Retinal pigment epithelial cell (primary cell): Measurements from ENCODE around the gene USPL1.

Source experiments
- DNase-seq: peaks from one replicate; pipeline ENCODE4 v3.0.0-alpha.2; 2010; ENCODE audit warnings: low read depth
- H3K4me3 ChIP-seq: 2 replicates; pipeline ENCODE4 v1.5.1; 2011; ENCODE audit warnings: mild to moderate bottlenecking, low read length, control low read depth, moderate library complexity
- TF ChIP-seq, protein P1 (sequence below): conservative IDR thresholded peaks from 2 replicates; pipeline ENCODE4 v1.5.1; 2011; ENCODE audit warnings: low read depth, low read length, control low read depth, inconsistent platforms

Gene USPL1

DNA sequence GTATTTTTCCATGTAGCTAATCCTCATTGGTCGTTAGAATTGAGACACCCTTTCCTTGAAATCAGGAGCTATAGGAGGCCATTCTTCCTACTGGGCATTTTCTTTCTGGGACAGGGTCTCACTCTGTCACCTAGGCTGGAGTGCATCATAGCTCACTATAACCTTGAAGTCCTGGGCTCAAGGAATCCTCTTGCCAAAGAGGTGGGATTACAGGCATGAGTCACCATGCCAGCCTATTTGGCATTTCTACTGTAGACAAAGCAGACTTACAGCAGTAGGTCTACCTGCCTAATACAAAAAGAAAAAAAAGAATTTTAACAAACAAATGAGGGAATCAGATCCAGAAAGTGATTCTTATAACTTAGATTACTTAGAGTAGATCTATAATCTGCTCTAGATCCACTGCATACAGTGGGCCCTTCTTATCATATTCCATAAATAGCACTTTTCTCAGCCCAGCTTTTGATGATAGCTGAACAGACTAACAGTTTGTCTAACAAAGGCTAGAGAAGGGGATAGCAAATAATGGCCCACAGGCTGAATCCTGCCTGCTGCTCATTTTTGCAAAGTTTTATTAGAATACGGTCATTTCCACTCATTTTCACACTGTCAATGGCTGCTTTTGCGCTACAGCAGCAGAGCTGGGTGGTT is 36.7 kb upstream of the USPL1 start:
- no peak overlapping the region for H3K4me3 ChIP-seq
- TF ChIP-seq, protein P1, sequence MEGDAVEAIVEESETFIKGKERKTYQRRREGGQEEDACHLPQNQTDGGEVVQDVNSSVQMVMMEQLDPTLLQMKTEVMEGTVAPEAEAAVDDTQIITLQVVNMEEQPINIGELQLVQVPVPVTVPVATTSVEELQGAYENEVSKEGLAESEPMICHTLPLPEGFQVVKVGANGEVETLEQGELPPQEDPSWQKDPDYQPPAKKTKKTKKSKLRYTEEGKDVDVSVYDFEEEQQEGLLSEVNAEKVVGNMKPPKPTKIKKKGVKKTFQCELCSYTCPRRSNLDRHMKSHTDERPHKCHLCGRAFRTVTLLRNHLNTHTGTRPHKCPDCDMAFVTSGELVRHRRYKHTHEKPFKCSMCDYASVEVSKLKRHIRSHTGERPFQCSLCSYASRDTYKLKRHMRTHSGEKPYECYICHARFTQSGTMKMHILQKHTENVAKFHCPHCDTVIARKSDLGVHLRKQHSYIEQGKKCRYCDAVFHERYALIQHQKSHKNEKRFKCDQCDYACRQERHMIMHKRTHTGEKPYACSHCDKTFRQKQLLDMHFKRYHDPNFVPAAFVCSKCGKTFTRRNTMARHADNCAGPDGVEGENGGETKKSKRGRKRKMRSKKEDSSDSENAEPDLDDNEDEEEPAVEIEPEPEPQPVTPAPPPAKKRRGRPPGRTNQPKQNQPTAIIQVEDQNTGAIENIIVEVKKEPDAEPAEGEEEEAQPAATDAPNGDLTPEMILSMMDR, result no peak
- DNase-seq, result peak; percentile 50

DNA sequence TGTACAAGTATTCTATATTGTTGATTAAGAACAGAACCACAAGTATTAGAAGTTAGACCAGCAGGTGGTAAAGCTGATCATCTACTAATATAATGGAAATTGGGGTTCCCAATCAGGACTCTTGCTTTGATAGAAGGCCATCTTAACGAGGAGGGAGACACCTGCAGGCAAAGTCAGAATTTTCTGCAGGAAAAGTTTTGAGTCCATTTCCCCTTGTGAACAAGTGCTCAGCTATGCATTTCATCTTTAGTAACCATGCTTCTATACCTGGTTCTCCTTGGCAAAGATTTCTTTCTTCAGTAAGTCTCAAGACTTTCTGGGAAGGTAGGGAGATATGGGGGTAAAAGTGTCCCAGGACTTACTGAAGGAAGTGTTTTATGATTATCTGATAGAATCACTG is 36.1 kb upstream of the USPL1 start:
- no peak overlapping the region for H3K4me3 ChIP-seq
- no peak for DNase-seq
- TF ChIP-seq, protein P1, result peak; percentile 44

DNA sequence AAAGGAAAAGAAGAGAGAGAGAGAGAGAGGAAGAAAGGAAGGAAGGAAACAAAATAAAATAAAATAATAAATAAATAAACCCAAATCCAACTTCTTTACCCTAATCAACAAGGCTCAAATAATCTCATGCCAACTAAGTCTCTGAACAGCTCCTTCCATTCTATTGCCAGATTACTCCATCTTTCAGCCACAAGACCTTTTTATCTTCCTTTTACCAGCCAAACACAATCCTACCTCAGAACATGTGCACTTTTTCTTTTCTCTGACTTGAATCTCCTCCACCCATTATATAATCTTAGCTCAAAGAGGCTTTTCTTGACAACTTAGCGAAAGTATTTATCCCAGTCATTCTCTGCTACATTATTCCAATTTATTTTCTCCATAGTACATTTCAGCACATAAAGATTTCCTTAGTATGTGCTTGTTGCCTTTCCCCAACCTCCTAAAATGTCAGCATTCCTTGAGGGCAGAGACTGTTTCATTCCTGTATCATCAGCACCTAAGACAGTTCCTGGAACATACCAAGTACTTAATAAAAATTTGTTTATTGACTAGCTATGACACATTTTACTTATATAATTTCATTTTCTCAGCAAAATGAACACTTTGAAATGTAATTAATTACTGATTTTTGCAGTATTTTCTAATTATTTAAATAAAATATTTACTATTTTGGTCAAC is 33.5 kb upstream of the USPL1 start:
- H3K4me3 ChIP-seq, result no peak overlapping the region
- DNase-seq, result no peak
- TF ChIP-seq, protein P1, result no peak

DNA sequence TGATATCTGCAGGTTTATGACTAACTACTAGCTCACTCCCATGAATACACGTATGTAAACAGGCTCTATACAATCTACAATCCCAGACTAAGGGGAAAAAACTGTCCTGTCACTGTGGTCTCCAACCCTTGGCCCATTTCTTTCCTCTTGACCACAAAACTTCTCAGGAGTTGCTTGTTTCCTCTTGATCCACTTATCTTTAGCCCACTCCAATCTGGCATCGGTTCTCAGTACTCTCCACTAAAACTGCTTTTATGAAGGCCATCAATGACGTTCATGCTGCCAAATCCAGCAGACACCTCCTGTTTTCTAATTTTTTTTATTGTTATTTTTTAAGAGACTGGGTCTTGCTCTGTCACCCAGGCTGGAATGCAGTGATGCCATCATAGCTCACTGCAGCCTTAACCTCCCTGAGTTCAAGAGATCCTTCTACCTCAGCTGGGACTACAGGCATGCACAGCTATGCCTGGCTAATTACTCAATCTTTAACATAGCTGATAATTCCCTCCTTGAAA is 31.9 kb upstream of the USPL1 start:
- TF ChIP-seq, protein P1, result no peak
- H3K4me3 ChIP-seq, result no peak overlapping the region
- DNase-seq, result no peak

- no peak for DNase-seq
- TF ChIP-seq, protein P1, result no peak
- H3K4me3 ChIP-seq, result no peak overlapping the region
Measured at GRCh38 chr13:30587231-30587630, 30.5 kb upstream of the USPL1 start.

DNA sequence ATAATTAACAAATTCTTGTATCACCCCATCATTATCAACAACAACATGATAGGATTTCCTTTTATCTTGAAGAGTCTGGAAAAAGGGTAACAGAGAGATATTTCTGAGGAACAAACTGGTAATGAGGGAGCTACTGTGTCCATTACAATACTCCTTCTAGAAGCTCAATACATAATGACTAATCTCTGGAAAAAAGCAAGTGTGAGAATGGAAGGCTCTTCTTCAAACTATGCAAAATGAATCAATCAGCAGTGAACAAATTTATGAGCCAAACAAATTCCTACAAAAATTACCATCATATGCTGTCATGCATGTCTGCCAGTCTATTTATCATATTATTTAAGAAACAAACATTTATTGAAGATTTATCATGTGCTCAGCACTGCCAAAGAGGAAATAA is 30.0 kb upstream of the USPL1 start:
- DNase-seq, result no peak
- TF ChIP-seq, protein P1, result no peak
- no peak overlapping the region for H3K4me3 ChIP-seq

- TF ChIP-seq, protein P1, result no peak
- no peak for DNase-seq
- H3K4me3 ChIP-seq, result no peak overlapping the region
Measured at GRCh38 chr13:30593001-30593400, 24.7 kb upstream of the USPL1 start.
